ENCODE measurements around the gene BCAM.
"Not testable (repeated sequence)": the region's sequence is repeated elsewhere in the genome, so short reads cannot be mapped to it uniquely, and the experiment has no call there.

Gene BCAM

DNA sequence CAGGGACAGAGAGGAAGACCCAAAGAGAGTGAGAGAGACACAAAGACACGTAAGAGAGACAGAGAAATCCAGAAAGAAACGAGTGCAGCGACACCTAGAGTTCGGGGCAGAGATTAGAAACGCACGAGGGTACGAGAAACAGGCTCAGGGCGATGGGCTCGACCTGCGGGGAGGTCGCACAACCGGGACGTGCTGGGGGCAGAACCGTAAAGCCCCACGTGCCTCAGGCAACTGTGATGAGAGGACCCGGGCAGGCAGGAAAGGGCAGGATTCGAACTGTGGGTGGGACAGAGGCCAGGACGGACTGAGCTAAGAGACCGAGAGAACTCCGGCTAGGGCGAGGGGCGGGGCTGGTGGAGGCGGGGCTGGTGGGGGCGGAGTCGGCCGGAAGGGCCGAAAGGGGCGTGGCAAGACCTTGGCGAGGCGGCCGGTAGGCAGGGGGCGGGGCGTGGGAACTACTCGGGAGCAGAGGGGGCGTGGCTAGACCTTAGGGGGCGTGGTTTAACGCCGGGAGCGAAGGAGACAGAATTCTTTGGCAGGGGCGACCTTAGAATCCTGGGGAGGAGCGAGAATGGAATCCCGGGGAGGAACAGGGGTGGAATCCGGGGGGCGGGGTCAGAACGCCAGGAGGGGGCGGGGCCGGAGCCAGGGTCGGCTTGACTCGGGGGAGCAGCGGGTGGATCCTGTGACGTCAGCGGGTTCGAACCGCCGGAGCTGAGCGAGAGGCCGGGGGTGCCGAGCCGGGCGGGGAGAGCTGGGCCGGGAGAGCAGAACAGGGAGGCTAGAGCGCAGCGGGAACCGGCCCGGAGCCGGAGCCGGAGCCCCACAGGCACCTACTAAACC lies 36.9 kb downstream of the BCAM start, which contains the start of gene NECTIN2:
TSS of gene NECTIN2 (plus strand) at position 686 of the 843 bp plus-strand sequence. CDS start 229 bp downstream, outside the sequence.
- no peak for TF ChIP-seq ZNF274 (IDR thresholded peaks at IDR 0.05; ENCODE audit: low read depth, low read length)
- H3K4me3 ChIP-seq (ENCODE audit: low read length), result peak within 1 kb of the TSS; percentile 39

DNA sequence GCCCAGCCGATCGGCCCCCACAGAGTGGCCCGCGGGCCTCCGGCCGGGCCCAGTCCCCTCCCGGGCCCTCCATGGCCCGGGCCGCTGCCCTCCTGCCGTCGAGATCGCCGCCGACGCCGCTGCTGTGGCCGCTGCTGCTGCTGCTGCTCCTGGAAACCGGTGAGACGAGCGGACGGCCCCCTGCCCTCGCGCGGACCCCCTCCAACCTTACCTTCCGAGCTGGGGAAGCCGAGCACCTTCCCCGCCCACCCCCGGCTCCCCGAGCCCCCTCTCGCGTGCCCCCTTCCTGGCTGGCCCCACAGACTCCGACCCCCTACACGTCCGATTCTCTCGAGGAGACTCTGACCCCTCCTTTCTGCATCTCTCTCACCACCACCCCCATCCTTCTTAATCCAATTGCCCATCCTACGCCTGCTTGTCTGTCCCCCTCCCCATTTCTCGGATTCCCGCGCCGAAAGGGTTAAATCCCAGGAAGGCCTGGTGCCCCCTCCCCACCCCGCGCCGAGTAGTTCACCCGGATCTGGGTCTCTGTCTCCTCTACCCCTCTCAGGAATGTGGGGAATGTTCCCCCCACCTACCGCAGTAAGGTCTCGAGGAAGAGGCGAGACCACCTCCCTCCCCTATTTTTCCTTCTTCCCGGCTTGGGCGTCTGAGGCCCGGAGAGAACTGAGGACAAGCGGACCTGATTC lies 37.7 kb downstream of the BCAM start:
- peak overlapping the region; percentile 36 for H3K4me3 ChIP-seq (ENCODE audit: low read length)
- no peak for TF ChIP-seq ZNF274 (IDR thresholded peaks at IDR 0.05; ENCODE audit: low read depth, low read length)

DNA sequence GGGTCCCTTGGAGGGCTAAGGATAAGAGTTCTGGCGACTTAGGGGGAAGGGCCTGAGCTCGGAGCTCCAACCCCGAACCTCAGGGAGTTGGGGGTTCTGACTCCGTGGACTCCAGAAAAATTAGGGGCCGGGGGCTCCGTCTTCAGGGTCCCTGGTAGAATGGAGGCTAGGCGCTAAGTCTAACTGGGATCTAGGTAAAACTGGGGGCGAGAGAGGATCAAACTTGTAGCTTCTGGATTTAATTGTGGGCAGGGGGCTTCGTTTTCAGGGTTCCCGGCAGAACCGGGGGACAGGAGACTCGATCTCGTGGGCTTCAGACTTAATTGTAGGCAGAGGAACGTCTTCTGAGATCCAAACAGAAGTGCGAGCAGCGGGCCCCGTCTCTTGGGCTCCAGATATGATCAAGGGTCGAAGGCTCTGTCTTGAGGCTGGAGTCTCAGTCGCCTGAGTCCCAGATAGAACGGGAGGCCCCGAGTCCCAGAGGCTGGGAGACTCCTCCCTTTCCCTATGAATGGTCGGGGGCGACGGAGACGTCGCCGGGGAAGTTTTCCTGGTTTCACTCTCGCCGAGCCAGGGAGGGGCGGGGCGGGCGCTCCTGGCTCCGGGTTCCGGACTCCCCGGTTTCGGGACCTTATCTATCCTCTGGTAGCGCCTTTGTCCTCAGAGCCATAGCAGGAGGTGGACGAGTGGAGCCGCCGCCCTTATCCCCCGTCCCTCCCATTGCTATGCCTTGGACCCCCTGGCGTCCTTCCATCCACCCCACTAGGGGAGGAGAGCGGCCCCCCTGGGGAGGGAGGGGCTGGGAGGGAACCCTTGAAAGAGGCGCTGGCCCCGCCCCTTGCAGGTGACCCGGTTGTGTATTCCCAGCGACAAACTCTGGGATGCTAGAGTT lies 38.5 kb downstream of the BCAM start:
- peak overlapping the region; percentile 6; the same call in 1 of the 2 replicates for H3K4me3 ChIP-seq (ENCODE audit: low read length)
- TF ChIP-seq ZNF274 (IDR thresholded peaks at IDR 0.05; ENCODE audit: low read depth, low read length), result no peak

DNA sequence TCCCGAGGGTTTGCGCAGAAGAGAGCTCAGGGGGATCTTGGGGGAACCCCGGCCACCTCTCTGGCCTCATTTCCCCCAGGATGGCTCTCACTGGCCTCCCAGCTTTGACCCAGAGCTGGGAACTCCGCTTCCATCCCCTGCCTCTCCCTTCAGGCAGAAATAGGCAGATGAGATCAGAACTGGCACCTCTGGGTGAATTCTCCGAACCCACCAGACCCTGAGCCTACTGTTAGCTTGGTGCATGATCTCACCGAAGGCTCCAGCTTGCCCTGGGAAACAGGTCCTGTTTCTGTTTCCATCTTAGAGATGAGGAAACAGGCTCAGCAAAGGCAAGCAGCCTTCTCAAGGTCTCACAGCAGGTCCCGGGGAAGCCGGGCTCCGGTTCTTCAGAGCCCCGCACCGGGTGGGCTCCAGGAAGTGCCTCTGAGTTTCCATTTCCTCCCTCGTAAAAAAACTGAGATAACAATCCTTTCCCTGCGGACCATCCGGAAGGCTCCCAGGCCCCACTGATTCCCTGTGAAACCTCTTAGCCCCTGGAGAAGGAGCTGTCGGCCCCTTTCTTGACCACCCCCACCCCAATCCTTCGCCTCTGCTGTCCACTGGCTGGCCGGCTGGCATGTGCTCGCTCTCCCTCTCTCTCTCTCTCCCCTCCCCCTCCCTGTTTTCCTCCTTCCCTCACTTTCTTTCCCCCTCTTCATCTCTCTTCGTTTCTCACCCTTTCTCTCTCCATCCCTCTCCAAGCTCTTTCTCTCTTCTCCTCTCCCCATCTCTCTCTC lies 39.3 kb downstream of the BCAM start:
- H3K4me3 ChIP-seq (ENCODE audit: low read length), result no peak overlapping the region
- TF ChIP-seq ZNF274 (IDR thresholded peaks at IDR 0.05; ENCODE audit: low read depth, low read length), result no peak

DNA sequence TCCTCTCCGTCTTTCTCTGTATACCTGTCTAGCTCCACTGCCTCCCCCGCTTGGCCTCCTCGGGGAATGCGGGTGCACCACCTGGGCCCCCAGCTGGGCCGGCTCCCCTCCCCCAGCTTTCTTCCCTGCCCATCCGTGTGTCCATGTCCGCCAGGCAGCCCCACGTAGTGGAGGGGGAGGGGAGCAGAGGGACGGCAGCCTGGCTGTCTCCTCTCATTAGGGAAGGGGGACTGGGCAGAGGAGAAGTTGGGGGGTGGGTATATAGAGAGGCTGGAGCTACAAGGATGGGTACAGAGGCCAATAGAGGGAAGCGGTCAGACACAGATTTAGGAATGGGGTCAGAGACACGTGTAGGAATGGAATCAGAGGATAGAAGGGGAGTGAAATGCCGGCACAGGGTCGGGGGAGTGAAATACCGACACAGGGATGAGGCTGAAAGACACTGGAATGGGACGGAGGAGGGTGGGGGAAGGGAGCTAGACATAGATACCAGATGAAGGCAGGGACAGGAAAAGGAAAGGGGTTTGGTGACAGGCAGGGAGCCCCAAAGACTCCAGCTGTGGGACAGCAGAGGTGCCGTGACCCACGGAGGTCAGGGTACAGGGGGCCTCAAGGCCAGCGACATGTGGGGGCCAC lies 40.0 kb downstream of the BCAM start:
- H3K4me3 ChIP-seq (ENCODE audit: low read length), result no peak overlapping the region

DNA sequence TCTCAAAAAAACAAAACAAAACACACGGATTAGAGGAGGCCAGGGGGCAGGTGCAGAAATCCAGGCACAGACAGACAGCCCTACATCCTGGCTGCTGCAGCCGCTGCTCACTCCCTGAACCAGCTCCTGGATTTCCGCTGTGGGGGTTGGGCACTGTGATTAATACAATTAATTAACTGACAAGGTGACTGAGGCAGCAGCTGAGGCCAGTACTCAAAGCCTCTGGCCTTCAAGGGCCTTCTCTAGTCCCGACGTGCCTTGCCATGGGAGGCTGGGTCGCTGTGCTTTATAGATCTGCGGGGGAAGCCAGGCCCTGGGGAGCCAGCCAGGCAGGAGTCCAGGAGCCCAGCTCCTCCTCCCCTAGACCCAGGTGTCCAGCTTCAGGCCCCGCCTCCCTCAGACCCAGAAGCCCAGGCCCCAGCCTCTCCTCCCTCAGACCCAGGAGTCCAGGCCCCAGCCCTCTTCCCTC lies 41.8 kb downstream of the BCAM start:
- no peak overlapping the region for H3K4me3 ChIP-seq (ENCODE audit: low read length)
- TF ChIP-seq ZNF274 (IDR thresholded peaks at IDR 0.05; ENCODE audit: low read depth, low read length), result no peak

More for the DNA sequence above, 40.0 kb downstream of the BCAM start:
- no peak for TF ChIP-seq ZNF274 (IDR thresholded peaks at IDR 0.05; ENCODE audit: low read depth, low read length)

DNA sequence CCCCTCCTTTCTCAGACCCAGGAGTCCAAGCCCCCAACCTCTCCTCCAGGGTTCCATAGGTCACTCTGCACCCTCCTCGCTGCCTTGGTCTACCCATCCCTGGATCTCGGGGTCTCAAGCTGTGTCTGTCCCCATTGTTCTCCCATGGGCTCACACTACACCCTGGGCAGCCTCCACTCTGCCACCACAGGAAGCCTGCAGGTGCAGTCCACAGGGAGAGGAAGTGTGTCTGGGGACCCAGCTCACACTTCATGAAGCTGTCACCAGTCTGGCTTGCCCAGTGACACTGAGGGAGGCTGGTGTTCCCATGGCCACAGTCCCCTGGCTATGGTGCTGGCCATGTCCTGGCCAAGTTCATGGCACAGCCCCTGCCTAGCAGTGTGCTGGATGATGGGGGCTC lies 42.5 kb downstream of the BCAM start:
- H3K4me3 ChIP-seq (ENCODE audit: low read length), result no peak overlapping the region
- TF ChIP-seq ZNF274 (IDR thresholded peaks at IDR 0.05; ENCODE audit: low read depth, low read length), result no peak

DNA sequence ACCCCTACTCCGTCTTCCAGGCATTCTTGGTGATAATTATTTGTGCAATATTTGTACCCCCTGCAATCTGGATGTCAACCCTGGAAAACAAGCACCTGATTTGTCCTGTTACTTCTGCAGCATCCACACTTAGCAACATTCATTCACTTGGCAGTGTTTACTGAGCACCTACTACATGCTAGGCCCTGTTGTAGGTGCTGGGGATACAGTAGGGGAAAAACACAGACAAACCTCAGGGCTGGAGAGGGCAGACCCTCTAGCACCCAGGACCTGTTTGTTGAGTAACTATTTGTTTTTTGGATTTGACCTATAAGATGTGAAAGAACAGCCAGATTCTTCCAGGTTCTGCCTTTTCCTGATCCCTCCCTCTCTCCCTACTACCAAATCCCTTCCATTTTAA lies 46.7 kb downstream of the BCAM start:
- TF ChIP-seq ZNF274 (IDR thresholded peaks at IDR 0.05; ENCODE audit: low read depth, low read length), result no peak

DNA sequence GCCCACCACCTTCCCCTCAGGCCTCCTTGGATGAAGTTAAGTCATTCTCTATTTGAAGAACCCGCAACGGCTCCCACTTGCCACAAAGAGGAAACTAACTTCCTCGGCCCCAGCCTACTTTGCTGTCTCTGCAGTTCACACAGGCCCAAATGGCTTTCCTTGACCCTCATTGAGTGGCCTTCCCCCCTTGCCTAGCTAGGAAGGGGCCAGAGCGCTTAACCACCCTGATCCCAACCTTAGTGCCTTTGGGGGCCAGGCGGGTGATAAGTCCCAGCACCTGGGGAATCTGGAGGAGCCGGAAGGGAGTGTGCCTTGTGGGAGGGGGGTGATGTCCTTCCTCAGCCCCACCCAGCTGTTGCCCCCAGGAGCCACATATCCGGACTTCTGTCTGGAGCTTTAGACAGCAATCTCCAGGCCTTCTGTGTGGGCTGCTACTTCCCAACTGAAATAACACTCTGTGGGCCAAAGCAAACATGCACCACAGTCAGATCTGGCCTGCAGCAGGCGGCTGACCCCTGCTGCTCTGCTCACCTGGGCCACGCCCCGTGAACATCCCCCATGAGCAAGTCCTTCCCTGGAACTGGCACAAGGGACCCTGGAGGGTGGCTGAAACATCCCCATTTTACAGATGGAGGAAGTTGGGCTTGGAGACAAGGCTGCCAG lies 47.6 kb downstream of the BCAM start:
- TF ChIP-seq ZNF274 (IDR thresholded peaks at IDR 0.05; ENCODE audit: low read depth, low read length), result no peak

More for the DNA sequence above, 46.7 kb downstream of the BCAM start:
- no peak overlapping the region for H3K4me3 ChIP-seq (ENCODE audit: low read length)

DNA sequence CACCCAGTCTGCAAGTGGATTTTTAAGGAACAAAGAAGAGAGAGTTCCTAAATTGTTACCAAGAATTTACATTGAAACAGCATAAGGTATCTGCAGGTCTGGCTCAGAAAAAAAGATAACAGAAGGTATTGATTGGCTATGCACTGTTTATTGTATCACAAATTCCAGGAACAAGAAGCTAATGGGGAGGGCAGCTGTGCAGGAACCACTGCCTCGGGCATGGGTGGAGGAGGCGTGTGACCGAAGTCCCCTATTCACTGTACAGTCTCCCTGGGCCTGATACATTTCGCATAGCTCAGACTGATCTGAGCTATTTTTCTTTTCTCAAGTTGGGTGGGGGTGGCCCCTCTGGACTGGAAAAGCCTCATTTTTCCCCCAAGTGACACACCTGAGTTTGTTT lies 48.9 kb downstream of the BCAM start:
- no peak overlapping the region for H3K4me3 ChIP-seq (ENCODE audit: low read length)
- no peak for TF ChIP-seq ZNF274 (IDR thresholded peaks at IDR 0.05; ENCODE audit: low read depth, low read length)

More for the DNA sequence above, 47.6 kb downstream of the BCAM start:
- H3K4me3 ChIP-seq (ENCODE audit: low read length), result no peak overlapping the region

DNA sequence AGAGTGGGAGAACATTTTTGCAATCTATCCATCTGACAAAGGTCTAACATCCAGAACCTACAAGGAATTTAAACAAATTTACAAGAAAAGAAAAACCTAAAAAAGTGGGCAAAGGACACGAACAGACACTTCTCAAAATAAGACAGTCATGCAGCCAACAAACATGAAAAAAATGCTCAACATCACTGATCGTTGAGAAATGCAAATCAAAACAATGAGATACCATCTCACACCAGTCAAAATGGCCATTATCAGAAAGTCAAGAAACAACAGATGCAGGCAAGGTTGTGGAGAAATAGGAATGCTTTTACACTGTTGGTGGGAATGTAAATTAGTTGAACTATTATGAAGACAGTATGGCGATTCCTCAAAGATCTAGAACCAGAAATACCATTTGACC lies 52.7 kb downstream of the BCAM start:
- H3K4me3 ChIP-seq (ENCODE audit: low read length), result not testable (repeated sequence)

DNA sequence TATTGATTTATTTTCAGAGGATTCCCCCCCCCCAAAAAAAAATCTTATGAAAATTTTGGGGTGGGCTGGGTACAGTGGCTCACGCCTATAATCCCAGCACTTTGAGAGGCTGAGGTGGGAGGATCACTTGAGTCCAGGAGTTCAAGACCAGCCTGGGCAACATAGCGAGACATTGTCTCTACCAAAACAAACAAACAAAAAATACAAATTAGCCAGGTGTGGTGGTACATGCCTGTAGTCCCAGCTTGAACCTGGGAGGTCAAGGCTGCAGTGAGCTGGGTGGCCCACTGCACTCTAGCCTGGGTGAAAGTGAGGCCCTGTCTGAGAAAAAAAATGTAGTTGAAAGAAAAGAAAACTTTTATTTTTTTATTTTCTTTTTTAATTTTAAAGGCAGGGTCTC lies 55.1 kb downstream of the BCAM start:
- TF ChIP-seq ZNF274 (IDR thresholded peaks at IDR 0.05; ENCODE audit: low read depth, low read length), result no peak
- H3K4me3 ChIP-seq (ENCODE audit: low read length), result no peak overlapping the region
